SK-N-SH treated with all-trans-retinoic acid at 6 μM for 48 hours (cell line): Measurements from ENCODE around the gene ALDH3A1.

Source experiments
- ARNTL ChIP-seq: fragments of 450-650 bp; formaldehyde crosslinking; IDR thresholded peaks from 2 replicates; pipeline ENCODE4 v1.5.0; 2020; ENCODE audit warnings: low read depth, mild to moderate bottlenecking, moderate library complexity, borderline replicate concordance
- ESRRG ChIP-seq: fragments of 250-450 bp; sonication (Bioruptor Pico); IDR thresholded peaks from 2 replicates; pipeline ENCODE4 v1.6.1; 2021; ENCODE audit warnings: mild to moderate bottlenecking
- GLIS3 ChIP-seq: fragments of 250-450 bp; sonication (Bioruptor Pico); IDR thresholded peaks from 2 replicates; pipeline ENCODE4 v1.5.0; 2020; ENCODE audit warnings: mild to moderate bottlenecking, moderate library complexity
- OSR1 ChIP-seq: fragments of 250-450 bp; sonication (Bioruptor Pico); IDR thresholded peaks from 2 replicates; pipeline ENCODE4 v1.8.0; 2022; ENCODE audit warnings: moderate library complexity, mild to moderate bottlenecking, inconsistent platforms
- TOX ChIP-seq: fragments of 250-450 bp; sonication (Bioruptor Pico); IDR thresholded peaks from 2 replicates; pipeline ENCODE4 v1.8.0; 2021; ENCODE audit warnings: mild to moderate bottlenecking, moderate library complexity, borderline replicate concordance
- ZC3H10 ChIP-seq: fragments of 250-450 bp; sonication (Bioruptor Pico); IDR thresholded peaks from 2 replicates; pipeline ENCODE4 v1.5.1; 2021; ENCODE audit warnings: mild to moderate bottlenecking, moderate library complexity
- TF ChIP-seq, protein P1 (sequence below): fragments of 250-450 bp; sonication (Bioruptor Pico); IDR thresholded peaks from 2 replicates; pipeline ENCODE4 v1.8.0; 2020; ENCODE audit warnings: mild to moderate bottlenecking, moderate library complexity, borderline replicate concordance

DNA sequence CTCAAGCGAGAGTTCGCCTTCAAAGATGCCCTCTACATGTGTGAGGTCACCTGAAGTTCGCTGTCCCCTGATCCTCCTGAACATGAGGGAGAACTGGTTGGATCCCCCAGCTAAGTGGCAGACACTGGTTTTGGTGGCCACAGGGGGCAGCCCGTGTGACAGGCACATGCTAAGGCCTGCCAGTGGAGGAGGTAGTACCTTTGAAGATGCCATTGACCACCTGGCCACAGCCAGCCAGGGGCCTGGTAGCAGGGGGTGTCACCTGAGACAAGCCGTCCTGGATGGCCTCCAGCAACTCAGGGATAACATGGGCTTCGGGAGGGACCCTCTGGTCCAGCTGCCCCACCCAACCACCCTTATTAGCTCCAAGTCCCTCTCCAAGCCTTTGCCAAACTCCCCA is 7.3 kb upstream of the ALDH3A1 start:
- TF ChIP-seq, protein P1, sequence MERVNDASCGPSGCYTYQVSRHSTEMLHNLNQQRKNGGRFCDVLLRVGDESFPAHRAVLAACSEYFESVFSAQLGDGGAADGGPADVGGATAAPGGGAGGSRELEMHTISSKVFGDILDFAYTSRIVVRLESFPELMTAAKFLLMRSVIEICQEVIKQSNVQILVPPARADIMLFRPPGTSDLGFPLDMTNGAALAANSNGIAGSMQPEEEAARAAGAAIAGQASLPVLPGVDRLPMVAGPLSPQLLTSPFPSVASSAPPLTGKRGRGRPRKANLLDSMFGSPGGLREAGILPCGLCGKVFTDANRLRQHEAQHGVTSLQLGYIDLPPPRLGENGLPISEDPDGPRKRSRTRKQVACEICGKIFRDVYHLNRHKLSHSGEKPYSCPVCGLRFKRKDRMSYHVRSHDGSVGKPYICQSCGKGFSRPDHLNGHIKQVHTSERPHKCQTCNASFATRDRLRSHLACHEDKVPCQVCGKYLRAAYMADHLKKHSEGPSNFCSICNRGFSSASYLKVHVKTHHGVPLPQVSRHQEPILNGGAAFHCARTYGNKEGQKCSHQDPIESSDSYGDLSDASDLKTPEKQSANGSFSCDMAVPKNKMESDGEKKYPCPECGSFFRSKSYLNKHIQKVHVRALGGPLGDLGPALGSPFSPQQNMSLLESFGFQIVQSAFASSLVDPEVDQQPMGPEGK (CRISPR knock-in tag), result no peak
- TF ChIP-seq ARNTL (CRISPR knock-in tag), result no peak
- TF ChIP-seq TOX (CRISPR knock-in tag), result no peak
- TF ChIP-seq GLIS3 (CRISPR knock-in tag), result no peak
- no peak for TF ChIP-seq OSR1 (CRISPR knock-in tag)
- TF ChIP-seq ZC3H10, result no peak
- no peak for TF ChIP-seq ESRRG (CRISPR knock-in tag)
